ENCODE measurements around the gene KRT73. TPM values are rescaled to one million over a fixed set of nuclear protein-coding genes. Genes with fewer than 3 reads are reported as not detected.

The KRT73 gene
- total RNA-seq (10 to 100 TPM in 4 of 5 experiments, 1 to 10 TPM in 1; 1.0 to 96.4 (median 65.6) TPM), polyA plus RNA-seq (10 to 100 TPM in 1 of 2 donors, 1 to 10 TPM in 1; 6.2 to 11.1 TPM), total RNA-seq (82.5 reads per million, percentile 81 among the genes with 10 or more reads in this experiment)

DNA sequence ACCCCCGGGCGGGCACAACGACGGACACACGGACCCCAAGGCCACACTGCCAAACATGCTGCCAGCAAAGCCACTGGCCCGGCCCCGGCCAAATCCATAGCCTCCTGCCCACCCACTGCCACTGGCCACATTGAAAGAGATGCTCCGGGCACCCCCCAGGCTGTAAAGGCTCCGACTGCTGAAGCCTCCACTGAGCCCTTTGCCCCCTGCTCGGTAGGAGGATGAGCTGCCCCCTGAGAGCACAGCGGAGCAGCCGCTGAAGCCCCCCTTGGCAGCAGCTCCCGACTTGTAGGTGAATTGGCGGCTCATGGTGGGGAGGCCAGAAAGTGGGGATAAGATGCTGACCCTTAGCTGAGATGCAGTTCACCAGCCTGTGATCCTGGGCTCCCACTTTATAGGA, at the start of gene KRT73:
Gene KRT73 (minus strand): TSS at position 344 of the 400 bp plus-strand sequence. CDS start 35 bp downstream, at position 309.
- H3K4me1 Mint-ChIP-seq: peaks cover 26 to 97% (median 90%) of the 10 kb centered on the region in 7 donors
- peak within 1 kb of the TSS in 7 of 10 donors; percentile 46 to 85 (median 71) for H3K4me3 Mint-ChIP-seq
- ChIA-PET CTCF (interaction anchor here (0.6 to 1.8 kb wide), 4 partner anchors 33 to 253 kb away, joined by 3 to 6 read pairs (median 4); no protein-coding TSS in a partner anchor), POLR2A (interaction anchor here (0.6 to 13.8 kb wide), 7 partner anchors 8 to 463 kb away, joined by 3 to 227 read pairs (median 18); partner anchors contain the start of gene KRT2)
- Histone ChIP-seq H3K27ac (ENCODE audit: low read depth, low read length) (peak within 1 kb of the TSS; percentile 84), H3K4me3 (ENCODE audit: low read length) (no peak within 1 kb of the TSS), H3K36me3 (ENCODE audit: control insufficient read depth in 2 of 3, insufficient read depth in 3 of 3, low read length in 3 of 3) (no peaks in the 10 kb centered on the region), H3K27me3 (ENCODE audit: control insufficient read depth in 2 of 2, insufficient read depth in 2 of 2, low read length in 2 of 2) (no peaks in the 10 kb centered on the region), H3K9me3 (ENCODE audit: control insufficient read depth in 2 of 3, low read length in 3 of 3) (no peaks in the 10 kb centered on the region), H3K4me1 (ENCODE audit: control insufficient read depth in 2 of 2, insufficient read depth in 2 of 2, low read length in 2 of 2) (peaks cover 6 to 55% of the 10 kb centered on the region in 2 donors)
- H3K9me3 Mint-ChIP-seq: peaks cover 0 to 5% (median 0%) of the 10 kb centered on the region in 11 donors
- H3K27me3 Mint-ChIP-seq: peaks cover 0 to 10% (median 0%) of the 10 kb centered on the region in 5 donors
- H3K27ac Mint-ChIP-seq: peak within 1 kb of the TSS in 8 of 9 donors; percentile 94 to 99 (median 98)
- peaks cover 6 to 24% (median 9%) of the 10 kb centered on the region in 5 donors for H3K36me3 Mint-ChIP-seq
- intact Hi-C loops (cut with micrococcal nuclease): loop anchor here in 1 of 2 donors (10.0 kb wide), 1 partner anchor 1597 kb away; no protein-coding TSS in a partner anchor
- DNase-seq (no peak), ATAC-seq (no peak)

DNA sequence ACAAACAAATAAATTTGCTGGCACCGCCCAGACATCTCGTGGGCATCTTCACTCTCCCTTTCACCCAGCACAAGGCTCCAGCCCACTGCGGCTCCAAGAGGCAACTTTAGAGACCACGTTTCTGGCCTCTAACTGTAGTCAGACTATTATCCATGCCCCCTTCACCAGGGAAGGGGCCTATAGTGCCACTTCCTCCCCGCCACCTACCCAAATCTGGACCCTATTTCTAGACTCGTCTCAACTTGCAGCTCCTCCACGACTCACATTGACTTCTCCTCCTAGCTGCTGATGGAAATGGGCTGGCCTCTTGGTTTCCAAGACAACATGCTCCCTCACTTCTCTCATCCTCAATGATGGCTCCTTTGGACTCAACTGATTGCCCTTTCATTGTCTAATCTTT, 49.6 kb upstream of the KRT73 start:
- Histone ChIP-seq H3K4me1 (ENCODE audit: control insufficient read depth in 2 of 2, insufficient read depth in 2 of 2, low read length in 2 of 2) (no peaks in the 10 kb centered on the region), H3K27ac (ENCODE audit: low read depth, low read length) (no peak overlapping the region), H3K27me3 (ENCODE audit: control insufficient read depth in 2 of 2, insufficient read depth in 2 of 2, low read length in 2 of 2) (no peaks in the 10 kb centered on the region), H3K36me3 (ENCODE audit: control insufficient read depth in 2 of 3, insufficient read depth in 3 of 3, low read length in 3 of 3) (no peaks in the 10 kb centered on the region), H3K4me3 (ENCODE audit: low read length) (no peak overlapping the region), H3K9me3 (ENCODE audit: control insufficient read depth in 2 of 3, low read length in 3 of 3) (no peaks in the 10 kb centered on the region)
- DNase-seq (no peak), ATAC-seq (no peak)
- Mint-ChIP-seq H3K9me3 (no peaks in the 10 kb centered on the region), H3K4me1 (peaks cover 0 to 18% (median 10%) of the 10 kb centered on the region in 7 donors), H3K4me3 (no peak overlapping the region), H3K27me3 (peaks cover 0 to 21% (median 0%) of the 10 kb centered on the region in 5 donors), H3K27ac (peak overlapping the region in 5 of 9 donors; percentile 30 to 88 (median 54)), H3K36me3 (no peaks in the 10 kb centered on the region)
- intact Hi-C loops (cut with micrococcal nuclease): no loop called here
- ChIA-PET CTCF (interaction anchor here (0.7 to 1.1 kb wide), 4 partner anchors 12 to 212 kb away, joined by 3 to 4 read pairs (median 4); partner anchors contain the start of gene KRT1), POLR2A (interaction anchor here (1.3 kb wide), 1 partner anchor 11 kb away, joined by 5 read pairs; no protein-coding TSS in a partner anchor)

DNA sequence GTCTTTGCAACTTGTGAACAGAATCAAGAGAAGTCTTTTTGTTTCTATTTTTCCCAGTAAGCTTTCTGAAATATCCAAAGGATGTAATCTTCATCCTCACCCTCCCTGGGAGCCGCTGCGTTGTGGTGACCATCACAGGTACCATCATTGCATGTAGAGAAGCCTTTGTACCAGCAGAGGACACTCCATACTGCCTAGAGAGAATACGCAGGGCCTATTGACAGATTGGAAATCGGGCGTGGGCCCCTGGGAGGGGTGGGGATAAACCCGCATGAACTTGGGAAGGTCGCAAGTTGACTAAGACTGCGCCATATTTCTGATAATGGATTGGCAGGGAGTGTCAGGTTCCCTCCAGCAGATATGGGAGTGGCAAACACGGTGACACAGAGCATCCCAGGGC, 49.1 kb upstream of the KRT73 start:
- Mint-ChIP-seq H3K4me3 (no peak overlapping the region), H3K27ac (peak overlapping the region in 3 of 9 donors; percentile 5 to 25 (median 8)), H3K27me3 (peaks cover 0 to 21% (median 0%) of the 10 kb centered on the region in 5 donors), H3K36me3 (no peaks in the 10 kb centered on the region), H3K4me1 (peaks cover under 1 to 22% (median 10%) of the 10 kb centered on the region in 7 donors), H3K9me3 (no peaks in the 10 kb centered on the region)
- ATAC-seq (no peak), DNase-seq (no peak)
- Histone ChIP-seq H3K27ac (ENCODE audit: low read depth, low read length) (no peak overlapping the region), H3K4me1 (ENCODE audit: control insufficient read depth in 2 of 2, insufficient read depth in 2 of 2, low read length in 2 of 2) (no peaks in the 10 kb centered on the region), H3K9me3 (ENCODE audit: control insufficient read depth in 2 of 3, low read length in 3 of 3) (no peaks in the 10 kb centered on the region), H3K4me3 (ENCODE audit: low read length) (no peak overlapping the region), H3K27me3 (ENCODE audit: control insufficient read depth in 2 of 2, insufficient read depth in 2 of 2, low read length in 2 of 2) (no peaks in the 10 kb centered on the region), H3K36me3 (ENCODE audit: control insufficient read depth in 2 of 3, insufficient read depth in 3 of 3, low read length in 3 of 3) (no peaks in the 10 kb centered on the region)
- intact Hi-C loops (cut with micrococcal nuclease): no loop called here
- ChIA-PET POLR2A (interaction anchor here (0.7 to 1.3 kb wide), 3 partner anchors 10 to 82 kb away, joined by 3 to 5 read pairs (median 4); no protein-coding TSS in a partner anchor), CTCF (interaction anchor here (0.7 to 1.1 kb wide), 5 partner anchors 13 to 212 kb away, joined by 3 to 4 read pairs (median 3); partner anchors contain the start of gene KRT1)

DNA sequence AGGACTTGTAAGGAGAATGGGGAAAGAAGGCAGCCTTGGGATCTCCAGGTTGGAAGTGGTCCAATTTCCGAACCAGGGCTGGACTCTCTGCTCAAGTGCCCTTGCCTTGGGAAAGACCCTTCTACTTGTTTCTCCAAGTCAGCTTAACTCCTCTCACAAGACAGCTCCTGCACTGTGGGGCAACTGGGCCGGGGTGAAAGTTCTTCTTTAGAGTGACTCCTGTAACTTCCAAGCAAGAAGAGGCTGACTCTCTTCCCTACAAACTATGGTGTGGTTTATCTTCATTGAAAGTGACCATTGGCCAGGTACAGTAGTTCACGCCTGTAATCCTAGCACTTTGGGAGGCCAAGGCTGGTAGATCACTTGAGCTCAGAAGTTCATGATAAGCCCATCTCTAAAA, 48.1 kb upstream of the KRT73 start:
- Mint-ChIP-seq H3K4me1 (peaks cover 5 to 30% (median 14%) of the 10 kb centered on the region in 7 donors), H3K27me3 (peaks cover 0 to 23% (median 0%) of the 10 kb centered on the region in 5 donors), H3K9me3 (no peaks in the 10 kb centered on the region), H3K4me3 (no peak overlapping the region), H3K27ac (no peak overlapping the region), H3K36me3 (no peaks in the 10 kb centered on the region)
- Histone ChIP-seq H3K4me1 (ENCODE audit: control insufficient read depth in 2 of 2, insufficient read depth in 2 of 2, low read length in 2 of 2) (no peaks in the 10 kb centered on the region), H3K9me3 (ENCODE audit: control insufficient read depth in 2 of 3, low read length in 3 of 3) (no peaks in the 10 kb centered on the region), H3K27ac (ENCODE audit: low read depth, low read length) (no peak overlapping the region), H3K4me3 (ENCODE audit: low read length) (no peak overlapping the region), H3K36me3 (ENCODE audit: control insufficient read depth in 2 of 3, insufficient read depth in 3 of 3, low read length in 3 of 3) (no peaks in the 10 kb centered on the region), H3K27me3 (ENCODE audit: control insufficient read depth in 2 of 2, insufficient read depth in 2 of 2, low read length in 2 of 2) (no peaks in the 10 kb centered on the region)
- no peak for ATAC-seq
- ChIA-PET POLR2A (interaction anchor here (1.0 to 1.4 kb wide), 4 partner anchors 9 to 56 kb away, joined by 3 to 5 read pairs (median 4); no protein-coding TSS in a partner anchor), CTCF (interaction anchor here (0.6 to 2.0 kb wide), 3 partner anchors 38 to 204 kb away, joined by 3 to 10 read pairs (median 4); no protein-coding TSS in a partner anchor)
- no peak for DNase-seq
- intact Hi-C loops (cut with micrococcal nuclease): no loop called here

DNA sequence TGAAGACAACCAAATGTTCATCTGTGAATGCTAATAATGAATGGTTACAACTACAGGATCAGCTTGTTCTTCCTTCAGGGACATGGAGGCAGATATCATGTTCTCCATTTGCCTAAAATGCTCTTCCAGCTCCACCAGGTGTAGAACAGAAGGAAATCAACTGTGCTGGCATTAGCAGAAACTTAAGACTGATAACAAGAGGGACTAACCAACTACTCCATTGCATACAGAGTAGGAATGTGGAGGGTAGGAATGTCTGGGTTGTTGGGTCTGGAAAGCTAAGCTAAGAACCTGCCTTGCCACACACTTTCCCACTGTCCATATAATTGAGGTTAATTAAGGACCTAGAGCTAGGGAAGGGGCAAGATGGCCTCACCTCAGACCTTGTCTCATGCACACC, 45.1 kb upstream of the KRT73 start:
- Mint-ChIP-seq H3K9me3 (no peaks in the 10 kb centered on the region), H3K27ac (peak overlapping the region in 1 of 9 donors; percentile 8), H3K4me1 (peaks cover 5 to 38% (median 16%) of the 10 kb centered on the region in 7 donors), H3K27me3 (peaks cover 0 to 16% (median 0%) of the 10 kb centered on the region in 5 donors), H3K36me3 (no peaks in the 10 kb centered on the region), H3K4me3 (no peak overlapping the region)
- Histone ChIP-seq H3K4me3 (ENCODE audit: low read length) (no peak overlapping the region), H3K4me1 (ENCODE audit: control insufficient read depth in 2 of 2, insufficient read depth in 2 of 2, low read length in 2 of 2) (no peaks in the 10 kb centered on the region), H3K27me3 (ENCODE audit: control insufficient read depth in 2 of 2, insufficient read depth in 2 of 2, low read length in 2 of 2) (no peaks in the 10 kb centered on the region), H3K36me3 (ENCODE audit: control insufficient read depth in 2 of 3, insufficient read depth in 3 of 3, low read length in 3 of 3) (no peaks in the 10 kb centered on the region), H3K9me3 (ENCODE audit: control insufficient read depth in 2 of 3, low read length in 3 of 3) (no peaks in the 10 kb centered on the region), H3K27ac (ENCODE audit: low read depth, low read length) (no peak overlapping the region)
- POLR2A ChIA-PET: interaction anchor here (2.2 kb wide), 1 partner anchor 9 kb away, joined by 12 read pairs; no protein-coding TSS in a partner anchor
- DNase-seq (no peak), ATAC-seq (no peak)
- intact Hi-C loops (cut with micrococcal nuclease): no loop called here
- CTCF ChIA-PET: interaction anchor here (1.6 to 1.9 kb wide), 2 partner anchors 53 to 78 kb away, joined by 5 to 8 read pairs; no protein-coding TSS in a partner anchor

DNA sequence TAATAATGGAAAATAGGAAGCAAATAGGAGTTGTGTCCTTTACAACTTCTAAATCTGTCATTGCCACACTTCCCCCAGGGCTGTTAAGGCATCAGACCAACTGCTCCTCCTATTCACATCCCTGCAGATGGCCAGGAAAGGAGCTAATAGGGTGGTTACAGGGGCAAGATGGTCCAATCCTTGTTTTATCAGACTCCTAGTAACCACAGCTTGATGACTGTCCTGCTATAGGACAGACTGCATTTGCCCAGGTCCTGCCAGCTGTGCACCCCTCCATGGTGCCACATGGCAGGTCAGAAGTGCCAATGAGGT, 44.5 kb upstream of the KRT73 start:
- no peak overlapping the region for H3K4me3 ChIP-seq (ENCODE audit: low read length)
- DNase-seq (no peak), ATAC-seq (no peak)
- H3K36me3 ChIP-seq (ENCODE audit: control insufficient read depth in 2 of 3, insufficient read depth in 3 of 3, low read length in 3 of 3): no peaks in the 10 kb centered on the region
- POLR2A ChIA-PET: interaction anchor here (2.2 kb wide), 1 partner anchor 10 kb away, joined by 12 read pairs; no protein-coding TSS in a partner anchor
- CTCF ChIA-PET: interaction anchor here (1.6 to 1.9 kb wide), 2 partner anchors 52 to 77 kb away, joined by 5 to 8 read pairs; no protein-coding TSS in a partner anchor
- Mint-ChIP-seq H3K27me3 (peaks cover 0 to 19% (median 0%) of the 10 kb centered on the region in 5 donors), H3K36me3 (no peaks in the 10 kb centered on the region), H3K27ac (peak overlapping the region in 3 of 9 donors; percentile 47 to 90 (median 74)), H3K4me3 (no peak overlapping the region), H3K4me1 (peaks cover 5 to 33% (median 16%) of the 10 kb centered on the region in 7 donors), H3K9me3 (no peaks in the 10 kb centered on the region)
- no peaks in the 10 kb centered on the region for H3K4me1 ChIP-seq (ENCODE audit: control insufficient read depth in 2 of 2, insufficient read depth in 2 of 2, low read length in 2 of 2)
- H3K27me3 ChIP-seq (ENCODE audit: control insufficient read depth in 2 of 2, insufficient read depth in 2 of 2, low read length in 2 of 2): no peaks in the 10 kb centered on the region
- intact Hi-C loops (cut with micrococcal nuclease): no loop called here
- H3K9me3 ChIP-seq (ENCODE audit: control insufficient read depth in 2 of 3, low read length in 3 of 3): no peaks in the 10 kb centered on the region
- no peak overlapping the region for H3K27ac ChIP-seq (ENCODE audit: low read depth, low read length)

All from naive thymus-derived CD4-positive, alpha-beta T cell (primary cell).